GM21737 (cell line): ENCODE results near the gene TSG101.

Source experiments
- ATAC-seq: cut with Tn5 transposase; IDR thresholded peaks from one replicate; pipeline ENCODE4 v1.9.1; 2021; ENCODE audit warnings: mild to moderate bottlenecking, moderate library complexity; ENCODE audit not compliant: unreplicated experiment

TSG101 gene

GRCh38 chr11:18493310-18493709 lies 33.4 kb downstream of the TSG101 start:
- no peak for ATAC-seq

DNA sequence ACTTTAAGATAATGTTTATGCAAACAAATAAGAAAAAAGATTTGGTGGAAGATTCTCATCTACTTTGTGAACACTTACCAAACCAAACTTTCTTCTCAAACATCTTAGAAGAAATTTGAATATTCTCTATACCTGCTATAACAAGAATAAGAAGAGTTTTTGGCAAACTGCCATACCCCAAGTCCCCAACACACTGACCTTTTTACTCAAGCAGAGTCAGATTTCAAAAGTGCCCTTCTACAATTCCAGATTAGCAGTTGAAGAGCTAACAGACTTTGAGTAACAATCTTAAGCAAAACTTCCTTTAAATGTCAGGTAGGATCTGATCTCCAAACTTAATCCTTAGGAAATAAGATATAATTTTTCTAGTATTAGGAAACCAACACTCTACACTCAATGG lies 33.9 kb downstream of the TSG101 start:
- no peak for ATAC-seq

- ATAC-seq, result no peak
Measured at GRCh38 chr11:18491924-18492323, 34.8 kb downstream of the TSG101 start.

DNA sequence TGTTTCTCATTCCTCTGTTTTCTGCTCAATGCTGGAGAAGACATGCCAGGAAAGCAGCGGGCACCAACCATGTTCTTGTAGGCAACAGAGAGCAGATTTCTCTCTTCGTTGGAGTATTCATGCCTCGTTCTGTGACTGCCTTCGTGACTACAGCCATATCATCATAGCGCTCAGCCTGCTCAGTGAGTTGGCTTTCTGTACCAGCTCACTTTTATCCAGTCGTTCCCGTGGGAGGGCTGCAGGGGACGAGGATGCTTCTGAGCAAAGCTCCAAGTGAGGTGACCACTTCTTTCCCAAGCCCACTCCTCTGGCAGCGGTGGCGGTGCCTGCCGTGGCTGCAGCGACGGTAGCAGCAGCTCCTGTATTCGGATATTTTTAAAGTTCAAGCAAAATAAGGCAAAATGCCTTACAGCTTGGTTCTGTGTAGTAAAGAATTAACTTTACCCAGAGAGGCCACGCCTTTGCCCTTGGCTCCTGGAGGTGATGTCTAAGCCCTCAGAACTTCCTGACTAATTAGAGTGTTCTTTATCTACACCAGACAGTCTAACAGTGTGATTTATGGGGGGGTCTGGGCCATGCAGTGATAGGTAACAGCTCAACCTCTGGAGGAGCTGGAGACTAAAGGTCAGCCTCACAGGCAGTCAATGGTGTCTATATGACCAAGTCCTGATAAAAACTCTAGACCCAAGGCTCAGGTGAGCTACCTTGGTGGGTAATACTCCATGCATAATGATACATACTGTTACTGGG lies 35.8 kb downstream of the TSG101 start:
- no peak for ATAC-seq

GRCh38 chr11:18490319-18490718 lies 36.4 kb downstream of the TSG101 start:
- no peak for ATAC-seq

DNA sequence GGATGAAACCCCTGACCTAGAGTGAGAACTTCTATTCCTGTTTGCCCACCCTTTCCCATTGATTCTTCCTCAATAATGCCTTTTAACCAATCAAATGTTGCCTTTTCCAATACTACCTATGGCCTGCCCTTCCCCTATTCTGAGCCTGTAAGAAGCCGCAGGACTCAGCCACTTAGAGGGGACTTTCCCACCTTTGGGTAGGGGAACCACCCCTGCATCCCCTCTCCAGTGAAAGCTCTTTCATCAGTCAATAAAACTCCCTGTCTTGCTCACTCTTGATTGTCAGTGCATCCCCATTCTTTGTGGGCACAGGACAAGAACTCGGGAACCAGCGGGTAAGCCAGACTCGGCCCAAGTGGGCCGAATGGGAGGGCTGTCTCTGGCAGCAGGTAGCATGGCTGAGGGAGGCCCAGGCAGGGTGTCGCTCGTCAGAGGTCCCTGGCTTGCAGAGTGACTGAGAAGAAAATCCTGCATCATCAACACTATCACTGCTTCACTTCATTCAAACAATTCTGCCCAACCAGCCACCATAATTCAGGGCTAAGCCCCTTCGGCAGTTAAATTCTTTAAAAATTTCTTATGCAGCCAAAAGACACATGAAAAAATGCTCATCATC lies 40.7 kb downstream of the TSG101 start:
- ATAC-seq, result no peak

GRCh38 chr11:18479063-18479462 lies 47.7 kb downstream of the TSG101 start:
- ATAC-seq, result no peak

DNA sequence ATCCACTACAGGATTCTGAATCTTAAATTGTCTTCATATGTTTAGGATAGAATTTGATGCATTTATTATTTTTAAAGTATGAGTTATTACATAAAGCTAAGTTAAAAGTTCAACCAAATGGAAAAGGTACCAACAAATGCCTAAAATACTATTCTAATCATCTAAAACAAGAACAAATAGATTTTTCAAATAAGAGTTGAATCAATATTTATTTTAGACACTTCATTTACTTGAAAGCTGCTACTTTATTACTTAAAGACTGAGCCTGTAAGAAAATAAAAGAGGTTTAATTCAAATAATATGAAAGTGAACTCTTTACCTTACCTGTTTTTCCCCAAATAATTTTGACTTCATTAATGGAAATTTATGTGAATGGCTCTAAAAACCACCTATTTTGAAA lies 54.2 kb downstream of the TSG101 start:
- ATAC-seq, result no peak

DNA sequence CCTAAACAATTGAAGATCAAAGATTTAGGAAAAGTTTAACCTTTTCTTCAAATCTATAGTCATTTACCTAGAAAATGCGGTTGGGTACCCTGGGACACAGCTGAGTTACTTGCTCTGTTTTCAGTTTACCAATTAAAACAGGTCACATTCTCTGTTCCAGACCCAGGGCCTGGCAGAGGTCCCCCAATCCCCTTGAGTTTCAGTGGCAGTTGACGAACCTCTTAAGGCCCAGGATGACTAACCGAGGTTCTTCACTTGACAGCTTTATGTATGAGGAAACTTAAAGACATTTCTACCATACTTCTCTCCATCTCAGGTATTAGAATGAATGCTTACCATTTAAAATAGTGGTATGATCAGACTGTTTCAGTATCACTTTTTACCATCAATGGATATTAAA lies 54.7 kb downstream of the TSG101 start:
- ATAC-seq, result no peak

- no peak for ATAC-seq
Measured at GRCh38 chr11:18468961-18469360, 57.8 kb downstream of the TSG101 start.

- no peak for ATAC-seq
Measured at GRCh38 chr11:18468059-18468458, 58.7 kb downstream of the TSG101 start.

- ATAC-seq, result no peak
Measured at GRCh38 chr11:18466402-18466801, 60.3 kb downstream of the TSG101 start.

- no peak for ATAC-seq
Measured at GRCh38 chr11:18463439-18463838, 63.3 kb downstream of the TSG101 start.

DNA sequence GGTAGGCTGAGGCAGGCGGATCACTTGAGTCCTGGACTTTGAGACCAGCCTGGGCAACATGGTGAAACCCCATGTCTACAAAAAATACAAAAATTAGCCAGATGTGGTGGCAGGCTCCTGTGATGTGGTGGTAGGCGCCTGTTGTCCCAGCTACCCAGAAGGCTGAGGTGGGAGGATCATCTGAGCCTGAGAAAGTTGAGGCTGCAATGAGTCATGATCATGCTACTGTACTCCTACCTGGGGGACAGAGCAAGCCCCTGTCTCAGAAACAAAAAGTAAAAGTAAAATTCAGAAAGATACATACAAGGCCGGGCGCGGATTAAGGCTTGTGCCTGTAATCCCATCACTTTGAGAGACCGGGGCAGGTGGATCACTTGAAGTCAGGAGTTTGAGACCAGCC lies 64.8 kb downstream of the TSG101 start:
- ATAC-seq, result no peak

GRCh38 chr11:18459634-18460033 lies 67.1 kb downstream of the TSG101 start:
- no peak for ATAC-seq

GRCh38 chr11:18457450-18457849 lies 69.3 kb downstream of the TSG101 start:
- no peak for ATAC-seq

- no peak for ATAC-seq
Measured at GRCh38 chr11:18455686-18456372, 70.9 kb downstream of the TSG101 start, which contains the start of gene LDHAL6A. TSS of gene LDHAL6A (plus strand) at chr11:18455856. CDS start at chr11:18456681, 825 bp downstream.

GRCh38 chr11:18452927-18453326 lies 73.8 kb downstream of the TSG101 start:
- ATAC-seq, result no peak

DNA sequence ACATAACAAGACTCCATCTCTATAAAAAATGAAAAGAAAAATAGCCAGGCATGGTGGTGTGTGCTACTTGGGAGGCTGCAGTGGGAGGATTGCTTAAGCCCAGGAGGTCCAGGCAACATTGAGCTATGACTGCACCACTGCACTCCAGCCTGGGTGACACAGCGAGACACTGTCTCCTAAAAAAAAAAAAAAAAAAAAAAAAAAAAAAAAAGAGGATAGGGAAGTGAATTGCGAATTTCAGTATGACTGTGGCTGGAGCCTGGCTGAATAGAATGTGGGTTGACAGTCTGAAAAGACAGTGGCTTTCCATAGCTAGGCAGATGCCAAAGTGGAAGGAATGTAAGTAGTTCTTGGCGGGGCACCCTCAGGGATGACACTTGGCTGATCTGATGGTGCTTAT lies 77.5 kb downstream of the TSG101 start:
- ATAC-seq, result no peak

- no peak for ATAC-seq
Measured at GRCh38 chr11:18438691-18439090, 88.1 kb downstream of the TSG101 start.
